Neuron (in vitro differentiated cells): Measurements from ENCODE around the gene NPY.

ENCODE experiments used
- H2AFZ ChIP-seq: one replicate; pipeline ENCODE4 v1.6.1; 2013; ENCODE audit warnings: low read depth, mild to moderate bottlenecking, inconsistent platforms, low read length, moderate library complexity
- H3K27me3 ChIP-seq: one replicate; pipeline ENCODE4 v1.6.1; 2013; ENCODE audit warnings: low read length; ENCODE audit not compliant: insufficient read depth
- H3K36me3 ChIP-seq: one replicate; pipeline ENCODE4 v1.6.1; 2013; ENCODE audit warnings: low read length; ENCODE audit not compliant: insufficient read depth
- H3K4me1 ChIP-seq: one replicate; pipeline ENCODE4 v1.6.1; 2013; ENCODE audit warnings: low read length; ENCODE audit not compliant: insufficient read depth
- H3K4me3 ChIP-seq: 2 replicates; pipeline ENCODE4 v1.5.1; 2013; ENCODE audit warnings: mild to moderate bottlenecking, low read length, moderate library complexity
- H3K9me3 ChIP-seq: one replicate; pipeline ENCODE4 v1.6.1; 2013; ENCODE audit warnings: low read length

Gene NPY

DNA sequence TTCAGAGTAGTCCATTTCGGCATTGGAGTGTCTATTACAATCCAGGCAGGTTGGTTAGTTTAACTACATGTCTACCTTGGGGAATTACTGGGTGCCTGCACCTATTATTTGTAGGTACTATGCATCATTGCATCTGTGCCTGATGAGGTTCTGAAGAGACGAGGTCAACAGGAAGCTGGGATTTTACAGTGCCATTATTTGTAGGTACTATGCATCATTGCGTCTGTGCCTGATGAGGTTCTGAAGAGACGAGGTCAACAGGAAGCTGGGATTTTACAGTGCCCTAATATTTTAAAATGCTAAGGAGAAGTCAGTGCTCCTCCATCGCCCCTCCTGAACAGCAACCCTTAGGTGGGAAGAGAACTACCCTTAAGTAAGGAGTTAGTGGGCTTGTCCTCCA is 41.7 kb downstream of the NPY start:
- Histone ChIP-seq H3K27me3 (no peaks in the 10 kb centered on the region), H3K4me1 (no peaks in the 10 kb centered on the region), H3K4me3 (no peak overlapping the region), H3K36me3 (no peaks in the 10 kb centered on the region), H2AFZ (no peak overlapping the region), H3K9me3 (no peaks in the 10 kb centered on the region)

DNA sequence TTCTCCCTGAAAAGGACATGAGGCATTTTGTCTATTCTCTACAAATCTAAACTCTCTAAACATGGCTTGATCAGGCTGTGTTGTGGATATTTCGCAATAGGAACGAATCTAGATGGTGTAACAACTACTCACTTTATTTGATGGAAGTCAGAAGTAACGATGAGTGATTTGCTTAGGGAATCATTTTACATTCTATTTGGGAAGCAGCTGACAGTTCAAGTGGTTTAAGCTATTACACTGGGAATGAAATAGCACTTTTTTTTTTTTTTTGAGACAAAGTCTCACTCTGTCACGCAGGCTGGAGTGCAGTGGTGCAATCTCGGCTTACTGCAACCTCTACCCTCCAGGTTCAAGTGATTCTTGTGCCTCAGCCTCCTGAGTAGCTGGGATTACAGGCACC is 44.1 kb downstream of the NPY start:
- H2AFZ ChIP-seq: no peak overlapping the region
- no peaks in the 10 kb centered on the region for H3K9me3 ChIP-seq
- no peaks in the 10 kb centered on the region for H3K4me1 ChIP-seq
- no peak overlapping the region for H3K4me3 ChIP-seq
- H3K27me3 ChIP-seq: no peaks in the 10 kb centered on the region
- H3K36me3 ChIP-seq: no peaks in the 10 kb centered on the region

DNA sequence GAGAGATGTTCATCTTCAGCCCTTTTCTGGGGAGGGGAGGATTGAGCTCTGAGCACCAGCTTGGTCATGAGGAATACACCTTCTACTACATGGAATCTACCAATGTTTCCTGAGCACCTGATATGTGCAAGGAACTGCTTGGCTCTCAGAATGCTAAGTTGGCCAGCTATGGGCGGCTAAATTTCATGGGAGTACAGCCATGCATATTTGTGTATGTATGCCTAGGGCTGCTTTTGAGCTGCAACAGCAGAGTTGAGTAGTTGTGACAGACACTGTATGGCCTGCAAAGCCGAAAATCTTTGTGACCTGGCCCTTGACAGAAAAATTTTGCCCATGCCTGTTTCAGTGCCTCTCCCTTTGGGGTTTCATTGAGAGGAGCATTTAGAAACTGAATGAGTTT is 44.9 kb downstream of the NPY start:
- Histone ChIP-seq H3K27me3 (no peaks in the 10 kb centered on the region), H3K9me3 (no peaks in the 10 kb centered on the region), H2AFZ (no peak overlapping the region), H3K4me1 (no peaks in the 10 kb centered on the region), H3K4me3 (no peak overlapping the region), H3K36me3 (no peaks in the 10 kb centered on the region)

GRCh38 chr7:24334012-24334411 is 50.0 kb downstream of the NPY start:
- no peak overlapping the region for H3K4me3 ChIP-seq
- no peak overlapping the region for H2AFZ ChIP-seq
- H3K36me3 ChIP-seq: no peaks in the 10 kb centered on the region
- no peaks in the 10 kb centered on the region for H3K9me3 ChIP-seq
- H3K27me3 ChIP-seq: no peaks in the 10 kb centered on the region
- H3K4me1 ChIP-seq: peaks cover 13% of the 10 kb centered on the region

GRCh38 chr7:24334627-24335026 is 50.6 kb downstream of the NPY start:
- Histone ChIP-seq H3K4me3 (no peak overlapping the region), H2AFZ (no peak overlapping the region), H3K4me1 (peaks cover 13% of the 10 kb centered on the region), H3K9me3 (no peaks in the 10 kb centered on the region), H3K36me3 (no peaks in the 10 kb centered on the region), H3K27me3 (no peaks in the 10 kb centered on the region)

DNA sequence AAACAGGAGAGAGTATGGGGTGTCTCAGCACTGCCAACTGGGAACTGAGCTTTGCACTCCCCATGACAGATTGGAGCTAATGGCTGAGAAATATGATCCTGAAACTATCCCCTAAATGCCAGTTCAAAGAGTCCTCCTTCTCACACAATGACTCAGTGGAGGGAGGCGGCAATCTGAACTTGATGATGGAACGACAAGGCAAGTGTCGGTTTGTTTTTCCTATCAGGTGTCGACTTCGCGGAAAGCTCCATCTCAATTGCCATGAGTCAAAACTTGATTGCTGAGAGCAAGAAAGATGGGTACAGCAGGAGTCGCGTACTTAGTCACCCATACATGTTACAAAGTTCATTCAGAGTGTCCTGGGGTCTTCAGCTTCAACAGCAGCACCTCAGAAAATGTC is 52.5 kb downstream of the NPY start:
- Histone ChIP-seq H3K4me1 (peaks cover 13% of the 10 kb centered on the region), H3K9me3 (no peaks in the 10 kb centered on the region), H3K36me3 (no peaks in the 10 kb centered on the region), H3K4me3 (no peak overlapping the region), H3K27me3 (no peaks in the 10 kb centered on the region), H2AFZ (no peak overlapping the region)

DNA sequence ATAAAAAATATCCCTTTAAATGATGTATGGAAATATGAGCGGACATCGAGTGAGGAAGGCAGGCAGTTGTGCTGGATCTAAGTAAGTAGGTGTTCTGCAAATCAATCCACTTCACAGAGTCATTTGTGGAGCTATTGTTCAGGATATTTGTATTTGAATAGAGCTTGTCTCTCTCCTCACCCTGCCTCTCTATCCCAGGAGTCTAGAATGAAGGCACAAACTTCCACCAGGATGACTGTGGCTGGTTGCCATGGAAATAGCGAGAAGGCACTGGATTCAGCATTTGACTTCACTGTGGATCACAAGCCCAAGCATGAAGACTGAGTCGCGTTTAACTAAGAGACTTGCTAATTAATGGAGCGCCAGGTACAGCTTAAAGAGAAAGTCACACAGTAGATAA is 53.2 kb downstream of the NPY start:
- H2AFZ ChIP-seq: no peak overlapping the region
- no peaks in the 10 kb centered on the region for H3K36me3 ChIP-seq
- no peaks in the 10 kb centered on the region for H3K9me3 ChIP-seq
- no peaks in the 10 kb centered on the region for H3K27me3 ChIP-seq
- peaks cover 13% of the 10 kb centered on the region for H3K4me1 ChIP-seq
- H3K4me3 ChIP-seq: no peak overlapping the region

GRCh38 chr7:24339575-24339974 is 55.6 kb downstream of the NPY start:
- no peaks in the 10 kb centered on the region for H3K36me3 ChIP-seq
- peaks cover 13% of the 10 kb centered on the region for H3K4me1 ChIP-seq
- no peak overlapping the region for H3K4me3 ChIP-seq
- no peaks in the 10 kb centered on the region for H3K27me3 ChIP-seq
- H3K9me3 ChIP-seq: no peaks in the 10 kb centered on the region
- H2AFZ ChIP-seq: no peak overlapping the region

- H3K9me3 ChIP-seq: no peaks in the 10 kb centered on the region
- H3K4me1 ChIP-seq: peaks cover 13% of the 10 kb centered on the region
- no peaks in the 10 kb centered on the region for H3K27me3 ChIP-seq
- no peak overlapping the region for H2AFZ ChIP-seq
- H3K36me3 ChIP-seq: no peaks in the 10 kb centered on the region
- H3K4me3 ChIP-seq: no peak overlapping the region
These were observed 56.7 kb downstream of the NPY start for GRCh38 chr7:24340727-24341126.
